ENCODE results near the gene CCDC157.
"Not testable (repeated sequence)": the region's sequence is repeated elsewhere in the genome, so short reads cannot be mapped to it uniquely, and the experiment has no call there.

The CCDC157 gene

DNA sequence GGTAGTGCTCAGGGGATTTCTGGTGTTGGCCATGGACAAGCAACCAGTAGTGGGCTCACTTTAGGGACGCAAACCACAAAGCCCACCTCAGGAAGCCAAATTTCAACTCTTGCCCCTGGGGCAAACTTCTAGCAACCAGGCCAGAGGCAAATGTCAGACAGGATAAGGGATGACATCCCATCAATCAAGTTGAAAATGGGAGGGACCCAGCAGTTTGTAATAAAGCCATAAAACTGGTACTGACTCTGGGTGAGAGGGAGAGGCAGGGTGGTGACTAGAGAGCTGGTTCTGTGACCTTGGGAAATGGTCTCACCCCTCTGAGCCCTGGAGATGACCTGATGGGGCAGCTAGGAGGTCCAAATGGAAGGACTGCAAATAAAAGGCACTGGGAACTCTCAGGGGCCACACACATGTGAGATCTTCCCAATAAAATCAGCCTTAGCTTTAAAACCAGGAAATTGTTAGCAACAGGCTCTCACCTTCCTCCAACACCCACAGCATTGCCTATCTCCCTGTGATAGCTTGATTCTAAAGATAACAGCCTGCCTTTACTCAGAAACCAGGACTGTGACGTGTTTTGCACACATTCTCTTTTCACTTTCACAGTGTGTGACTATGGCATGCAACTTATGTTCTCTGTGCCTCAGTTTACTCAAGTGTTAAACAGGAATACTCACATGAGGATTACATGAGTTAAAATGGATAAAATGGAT, 23.7 kb upstream of the CCDC157 start:
- DNase-seq (ENCODE audit: low spot score): peak; percentile 54
- H3K27me3 Mint-ChIP-seq (ENCODE audit: low read depth): no peaks in the 10 kb centered on the region
- peak overlapping the region; percentile 59 for H3K4me3 Mint-ChIP-seq
- peaks cover 35% of the 10 kb centered on the region for H3K4me1 Mint-ChIP-seq (ENCODE audit: low read depth)
- H3K27ac Mint-ChIP-seq: peak overlapping the region; percentile 76
- H3K9me3 Mint-ChIP-seq: no peaks in the 10 kb centered on the region
- peaks cover 73% of the 10 kb centered on the region for H3K36me3 Mint-ChIP-seq (ENCODE audit: low read depth)

DNA sequence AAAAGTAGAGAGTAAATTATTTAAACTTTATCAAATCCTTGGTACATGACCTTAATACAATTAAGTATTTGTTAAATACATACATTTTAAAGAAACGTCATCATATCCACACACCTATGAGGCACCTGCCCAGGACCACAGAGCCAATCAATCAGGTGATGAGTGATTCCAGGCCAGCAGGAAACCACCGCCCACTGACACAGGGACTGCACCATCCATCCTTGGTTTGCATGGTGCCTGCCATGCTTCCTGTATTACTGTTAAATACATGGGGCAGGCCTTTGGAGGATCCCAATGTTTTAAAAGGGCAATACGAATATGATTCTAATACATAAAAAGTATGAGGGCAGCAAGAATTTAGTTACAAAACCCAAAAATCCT, 23.1 kb upstream of the CCDC157 start:
- H3K4me3 Mint-ChIP-seq: peak overlapping the region; percentile 59
- H3K36me3 Mint-ChIP-seq (ENCODE audit: low read depth): peaks cover 75% of the 10 kb centered on the region
- no peaks in the 10 kb centered on the region for H3K27me3 Mint-ChIP-seq (ENCODE audit: low read depth)
- H3K27ac Mint-ChIP-seq: peak overlapping the region; percentile 76
- peaks cover 35% of the 10 kb centered on the region for H3K4me1 Mint-ChIP-seq (ENCODE audit: low read depth)
- no peaks in the 10 kb centered on the region for H3K9me3 Mint-ChIP-seq
- no peak for DNase-seq (ENCODE audit: low spot score)

DNA sequence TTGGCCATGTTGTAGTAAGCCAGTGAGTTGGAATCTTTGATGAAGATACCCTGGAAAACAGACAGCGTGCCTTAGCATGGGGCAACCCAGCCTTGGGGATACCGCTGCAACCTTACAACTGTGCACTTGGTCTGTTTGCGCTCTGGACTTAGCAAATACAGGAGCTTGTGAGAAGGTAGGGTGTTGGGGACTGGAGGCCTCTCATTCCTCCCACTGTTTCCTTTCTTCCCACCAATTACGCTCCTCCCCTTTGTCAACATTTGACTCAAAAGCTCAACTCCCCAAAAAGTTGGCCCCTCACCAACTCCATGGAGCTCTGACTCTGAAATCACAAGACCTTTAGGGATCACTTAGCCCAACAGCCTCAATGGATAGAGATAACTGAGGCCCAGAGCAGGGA, 22.2 kb upstream of the CCDC157 start:
- DNase-seq (ENCODE audit: low spot score): no peak
- H3K36me3 Mint-ChIP-seq (ENCODE audit: low read depth): peaks cover 83% of the 10 kb centered on the region
- no peaks in the 10 kb centered on the region for H3K27me3 Mint-ChIP-seq (ENCODE audit: low read depth)
- H3K4me3 Mint-ChIP-seq: no peak overlapping the region
- H3K9me3 Mint-ChIP-seq: no peaks in the 10 kb centered on the region
- peak overlapping the region; percentile 57 for H3K27ac Mint-ChIP-seq
- H3K4me1 Mint-ChIP-seq (ENCODE audit: low read depth): peaks cover 35% of the 10 kb centered on the region

DNA sequence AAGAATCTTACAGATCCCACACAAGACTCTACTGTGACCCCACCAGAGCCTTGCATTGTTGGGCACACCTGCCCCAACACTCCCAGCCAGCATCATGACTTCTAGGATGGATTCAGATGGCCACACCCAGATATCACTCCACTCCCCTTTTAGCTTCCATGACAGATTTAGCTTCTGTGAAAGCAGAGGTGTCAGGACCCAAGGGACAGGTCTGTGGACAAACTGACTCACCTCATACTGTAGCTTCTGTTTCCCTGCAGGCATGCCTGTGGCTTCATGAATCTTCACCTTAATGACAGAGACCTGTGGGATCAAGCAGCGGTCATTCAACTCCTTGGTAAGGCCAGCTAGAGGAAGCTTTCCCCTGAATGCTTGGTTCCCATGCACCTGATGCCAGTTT, 21.6 kb upstream of the CCDC157 start:
- Mint-ChIP-seq H3K36me3 (ENCODE audit: low read depth) (peaks cover 86% of the 10 kb centered on the region), H3K27ac (peak overlapping the region; percentile 46), H3K27me3 (ENCODE audit: low read depth) (no peaks in the 10 kb centered on the region), H3K4me1 (ENCODE audit: low read depth) (peaks cover 35% of the 10 kb centered on the region), H3K9me3 (no peaks in the 10 kb centered on the region), H3K4me3 (no peak overlapping the region)
- no peak for DNase-seq (ENCODE audit: low spot score)

DNA sequence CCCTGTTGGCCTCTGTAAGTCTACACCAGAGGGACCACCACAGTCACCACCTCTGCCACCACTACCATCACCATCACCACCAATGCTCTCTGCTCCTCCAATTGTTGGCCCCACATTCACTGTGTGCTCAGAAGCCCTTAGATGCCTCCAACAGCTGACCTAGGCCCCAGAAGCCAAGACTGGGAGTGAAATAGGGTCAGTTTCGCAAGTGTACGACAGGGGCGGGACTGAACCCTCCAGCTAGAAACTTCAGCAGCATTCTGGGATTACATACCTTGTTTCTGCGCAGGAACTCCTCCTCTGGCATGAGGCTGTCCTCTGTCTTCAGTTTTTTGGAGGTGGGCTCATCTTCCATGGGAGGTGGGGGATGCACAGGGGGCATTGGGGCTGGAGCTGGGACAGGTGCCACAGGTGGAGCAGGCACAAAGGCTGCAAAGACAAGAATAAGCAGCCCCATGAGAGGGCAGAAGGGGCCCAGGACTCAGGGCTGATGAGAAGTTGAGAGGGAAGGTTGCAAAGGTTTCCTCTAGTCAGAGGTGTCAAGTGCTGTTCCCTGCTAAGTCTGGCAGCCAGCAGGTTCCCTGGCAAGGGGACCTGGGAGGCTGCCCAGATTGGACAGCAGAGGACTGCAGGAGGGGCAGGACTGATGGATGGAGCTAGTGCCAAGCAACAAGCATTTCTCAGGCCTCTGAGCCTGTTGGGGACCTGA, 19.9 kb upstream of the CCDC157 start:
- Mint-ChIP-seq H3K27me3 (ENCODE audit: low read depth) (no peaks in the 10 kb centered on the region), H3K9me3 (no peaks in the 10 kb centered on the region), H3K27ac (no peak overlapping the region), H3K4me1 (ENCODE audit: low read depth) (peaks cover 32% of the 10 kb centered on the region), H3K36me3 (ENCODE audit: low read depth) (peaks cover 91% of the 10 kb centered on the region), H3K4me3 (no peak overlapping the region)
- DNase-seq (ENCODE audit: low spot score): no peak

DNA sequence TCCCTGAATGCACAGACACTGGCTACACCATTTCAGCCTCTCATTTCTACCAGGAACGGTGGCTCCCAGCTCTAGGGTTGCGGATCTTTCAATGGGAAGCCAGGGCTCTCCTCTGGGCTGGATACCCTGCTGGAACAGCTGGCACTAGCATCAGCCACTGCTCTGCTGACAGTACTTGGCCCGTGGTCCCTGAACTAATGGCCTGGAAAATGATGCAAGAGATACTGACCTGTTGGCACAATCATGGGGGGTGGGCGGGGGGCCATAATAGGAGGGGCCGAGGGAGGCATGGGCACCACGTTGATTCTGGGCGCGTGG, 19.4 kb upstream of the CCDC157 start:
- DNase-seq (ENCODE audit: low spot score): no peak
- no peaks in the 10 kb centered on the region for H3K27me3 Mint-ChIP-seq (ENCODE audit: low read depth)
- no peaks in the 10 kb centered on the region for H3K9me3 Mint-ChIP-seq
- peaks cover 92% of the 10 kb centered on the region for H3K36me3 Mint-ChIP-seq (ENCODE audit: low read depth)
- H3K4me1 Mint-ChIP-seq (ENCODE audit: low read depth): peaks cover 29% of the 10 kb centered on the region
- no peak overlapping the region for H3K4me3 Mint-ChIP-seq
- H3K27ac Mint-ChIP-seq: no peak overlapping the region

DNA sequence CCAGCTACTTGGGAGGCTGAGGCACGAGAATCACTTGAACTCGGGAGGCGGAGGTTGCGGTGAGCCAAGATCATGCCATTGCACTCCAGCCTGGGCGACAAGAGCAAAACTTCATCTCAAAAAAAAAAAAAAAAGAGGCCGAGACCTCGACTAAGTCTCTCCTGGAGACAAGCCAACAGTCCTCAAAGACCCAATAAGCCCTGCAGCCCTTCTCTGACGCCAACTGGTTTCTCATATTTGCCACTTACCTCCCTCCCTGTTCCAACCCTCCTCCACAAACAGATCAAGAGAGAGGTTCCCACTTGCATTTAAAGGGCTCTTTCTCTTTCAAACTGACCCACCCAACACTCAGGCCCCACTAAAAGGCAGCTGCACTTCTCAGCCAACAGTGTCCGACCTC, 18.5 kb upstream of the CCDC157 start:
- peaks cover 90% of the 10 kb centered on the region for H3K36me3 Mint-ChIP-seq (ENCODE audit: low read depth)
- H3K4me1 Mint-ChIP-seq (ENCODE audit: low read depth): peaks cover 20% of the 10 kb centered on the region
- not testable (repeated sequence) for H3K4me3 Mint-ChIP-seq; H3K9me3 Mint-ChIP-seq; DNase-seq (ENCODE audit: low spot score); H3K27ac Mint-ChIP-seq; H3K27me3 Mint-ChIP-seq (ENCODE audit: low read depth)

DNA sequence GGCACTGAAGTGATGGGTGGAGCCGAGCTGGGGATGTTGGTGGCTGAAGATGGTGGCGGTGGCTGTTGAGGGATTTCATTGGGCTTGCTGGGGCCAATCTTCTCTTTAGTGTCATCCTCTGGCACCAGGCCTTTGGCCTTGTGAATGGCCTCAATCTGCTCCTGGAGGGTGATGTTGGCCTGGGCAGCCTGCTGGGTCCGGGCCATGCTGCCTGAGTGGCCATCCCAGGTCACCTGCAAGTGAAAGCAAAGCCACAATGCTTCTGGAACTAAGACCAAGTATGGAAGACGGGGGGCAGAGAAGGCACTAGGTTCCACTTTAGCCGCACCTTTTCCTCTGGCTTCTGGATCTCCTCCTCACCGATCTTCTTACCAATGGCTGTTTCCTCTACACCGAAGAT, 18.0 kb upstream of the CCDC157 start:
- Mint-ChIP-seq H3K27ac (no peak overlapping the region), H3K36me3 (ENCODE audit: low read depth) (peaks cover 90% of the 10 kb centered on the region), H3K4me1 (ENCODE audit: low read depth) (peaks cover 15% of the 10 kb centered on the region), H3K27me3 (ENCODE audit: low read depth) (no peaks in the 10 kb centered on the region), H3K9me3 (no peaks in the 10 kb centered on the region), H3K4me3 (no peak overlapping the region)
- DNase-seq (ENCODE audit: low spot score): no peak

DNA sequence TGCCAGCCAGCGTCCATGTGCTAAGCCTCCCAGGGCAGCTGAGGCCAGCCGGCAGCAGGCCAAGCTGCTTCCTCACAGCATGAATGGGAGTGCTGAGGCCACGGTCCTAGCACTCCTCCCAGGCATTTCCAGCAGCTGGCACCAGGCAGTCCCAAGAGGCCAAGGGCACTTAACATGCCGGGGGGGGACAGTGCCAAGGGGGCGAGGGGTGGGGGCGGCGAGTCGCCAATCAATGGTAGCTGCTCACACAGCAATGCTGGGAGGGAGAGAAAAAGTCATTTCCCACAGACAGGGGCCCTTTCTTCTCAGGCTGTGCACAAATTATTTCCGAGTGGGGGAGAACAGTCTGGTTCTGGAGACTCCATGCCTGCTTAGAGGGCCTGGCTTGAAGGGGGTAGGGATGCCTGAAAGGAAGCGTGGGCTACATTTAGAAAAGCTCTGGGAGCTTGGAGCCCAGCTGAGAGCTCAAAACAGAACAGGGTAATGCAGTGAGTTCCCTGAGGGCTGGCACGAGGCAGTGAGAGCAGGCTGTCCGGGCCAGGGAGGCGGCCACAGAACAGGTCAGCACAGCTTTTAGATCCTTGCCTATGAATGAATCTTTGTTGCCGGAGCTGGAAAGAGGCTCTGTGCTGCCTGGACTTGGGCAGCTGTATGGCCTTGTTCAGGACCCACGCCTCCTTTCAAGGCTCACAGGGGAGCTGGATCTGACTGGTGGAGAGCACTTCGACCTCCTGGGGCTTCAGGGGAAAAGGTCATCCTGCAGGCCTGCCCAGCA, 15.7 kb upstream of the CCDC157 start:
- no peaks in the 10 kb centered on the region for H3K4me1 Mint-ChIP-seq (ENCODE audit: low read depth)
- no peaks in the 10 kb centered on the region for H3K9me3 Mint-ChIP-seq
- no peak for DNase-seq (ENCODE audit: low spot score)
- H3K27me3 Mint-ChIP-seq (ENCODE audit: low read depth): no peaks in the 10 kb centered on the region
- H3K36me3 Mint-ChIP-seq (ENCODE audit: low read depth): peaks cover 88% of the 10 kb centered on the region
- no peak overlapping the region for H3K27ac Mint-ChIP-seq
- no peak overlapping the region for H3K4me3 Mint-ChIP-seq

DNA sequence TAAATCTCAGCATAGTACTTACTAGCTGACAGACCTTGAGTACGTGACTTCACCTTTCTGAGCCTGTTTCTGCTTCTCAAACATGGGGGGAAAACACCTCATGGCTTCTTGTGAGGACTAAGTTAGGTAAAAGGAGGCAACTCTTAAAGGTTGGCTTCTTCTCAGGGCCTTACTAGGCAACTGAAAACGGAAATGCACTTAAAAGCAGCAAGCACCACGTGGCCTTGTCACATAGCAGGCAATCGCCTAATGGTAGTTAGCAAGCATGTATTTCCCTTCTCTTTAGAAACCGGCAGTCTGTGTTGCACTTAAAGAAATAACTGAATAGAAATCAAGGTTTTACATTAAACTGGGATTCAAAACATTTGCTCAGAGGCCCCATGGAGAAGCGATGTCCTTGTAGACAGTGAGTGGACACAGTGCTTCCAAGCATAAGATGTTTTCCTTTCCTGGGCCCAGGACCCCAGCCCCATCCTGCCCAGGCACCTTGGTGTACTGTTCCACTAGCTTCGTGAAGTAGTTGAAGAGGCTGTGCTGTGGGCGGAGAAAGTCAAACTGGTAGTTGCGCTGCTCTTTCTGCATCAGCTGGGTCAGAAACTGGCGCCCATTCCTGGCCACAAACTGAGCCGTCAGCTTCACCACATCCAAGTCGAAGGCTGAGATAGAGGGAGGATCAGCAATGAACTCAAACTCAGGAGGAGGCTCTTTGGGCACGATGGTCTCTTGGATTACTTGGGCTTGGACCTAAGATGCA, 12.2 kb upstream of the CCDC157 start:
- Mint-ChIP-seq H3K27me3 (ENCODE audit: low read depth) (no peaks in the 10 kb centered on the region), H3K27ac (peak overlapping the region; percentile 57), H3K4me1 (ENCODE audit: low read depth) (peaks cover 11% of the 10 kb centered on the region), H3K36me3 (ENCODE audit: low read depth) (peaks cover 78% of the 10 kb centered on the region), H3K9me3 (no peaks in the 10 kb centered on the region), H3K4me3 (no peak overlapping the region)
- DNase-seq (ENCODE audit: low spot score): peak; percentile 46

DNA sequence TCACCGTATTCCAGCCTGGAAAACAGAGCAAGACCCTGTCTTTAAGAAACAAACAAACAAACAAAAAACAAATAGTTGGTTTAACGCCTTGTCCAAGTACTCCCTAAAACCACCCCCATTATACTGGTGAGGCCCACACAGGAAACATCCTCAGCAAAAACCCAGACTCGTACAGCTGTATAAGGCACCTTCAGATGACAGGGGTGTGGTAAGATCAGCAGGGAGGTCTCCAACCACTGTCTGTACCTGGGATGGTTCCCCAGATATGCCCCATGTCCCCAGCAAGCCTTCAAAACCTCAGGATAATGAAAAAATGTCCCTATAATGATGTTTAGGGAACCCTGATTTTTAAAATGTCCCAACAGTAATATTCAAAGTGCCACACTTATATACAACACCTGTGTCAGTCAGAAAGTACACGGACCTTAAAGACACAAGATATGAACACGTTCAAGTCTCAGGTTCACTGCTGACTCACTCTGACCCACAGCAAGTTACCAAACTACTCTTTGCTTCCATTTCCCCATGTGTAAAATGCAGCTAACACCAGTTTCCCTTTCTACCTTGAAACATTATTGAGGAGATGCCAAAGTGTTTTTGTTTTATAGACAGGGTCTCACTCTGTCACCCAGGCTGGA, 9.4 kb upstream of the CCDC157 start:
- H3K36me3 Mint-ChIP-seq (ENCODE audit: low read depth): peaks cover 78% of the 10 kb centered on the region
- H3K4me1 Mint-ChIP-seq (ENCODE audit: low read depth): peaks cover 18% of the 10 kb centered on the region
- peak overlapping the region; percentile 38 for H3K27ac Mint-ChIP-seq
- H3K27me3 Mint-ChIP-seq (ENCODE audit: low read depth): no peaks in the 10 kb centered on the region
- DNase-seq (ENCODE audit: low spot score): no peak
- H3K9me3 Mint-ChIP-seq: no peaks in the 10 kb centered on the region
- H3K4me3 Mint-ChIP-seq: no peak overlapping the region

DNA sequence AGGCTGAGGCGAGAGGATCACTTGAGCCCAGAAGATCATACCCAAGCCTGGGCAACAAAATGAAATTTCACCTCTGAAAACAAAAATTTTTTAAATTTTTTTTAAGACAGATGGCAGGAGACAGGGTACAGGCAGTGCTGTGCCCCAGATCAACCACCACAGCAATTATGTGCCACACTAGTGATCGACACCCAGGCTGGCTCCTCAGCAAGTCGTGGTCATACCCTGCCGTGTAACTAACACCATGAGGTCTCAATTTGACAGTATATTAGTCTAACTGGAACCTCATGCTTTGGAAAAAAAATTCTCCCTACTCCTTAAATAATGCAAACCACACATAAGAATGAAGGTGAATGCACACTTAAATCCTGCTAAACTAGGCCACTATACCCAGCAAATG, 8.4 kb upstream of the CCDC157 start:
- no peaks in the 10 kb centered on the region for H3K27me3 Mint-ChIP-seq (ENCODE audit: low read depth)
- no peaks in the 10 kb centered on the region for H3K9me3 Mint-ChIP-seq
- H3K4me3 Mint-ChIP-seq: no peak overlapping the region
- H3K36me3 Mint-ChIP-seq (ENCODE audit: low read depth): peaks cover 74% of the 10 kb centered on the region
- no peak for DNase-seq (ENCODE audit: low spot score)
- no peak overlapping the region for H3K27ac Mint-ChIP-seq
- peaks cover 18% of the 10 kb centered on the region for H3K4me1 Mint-ChIP-seq (ENCODE audit: low read depth)

DNA sequence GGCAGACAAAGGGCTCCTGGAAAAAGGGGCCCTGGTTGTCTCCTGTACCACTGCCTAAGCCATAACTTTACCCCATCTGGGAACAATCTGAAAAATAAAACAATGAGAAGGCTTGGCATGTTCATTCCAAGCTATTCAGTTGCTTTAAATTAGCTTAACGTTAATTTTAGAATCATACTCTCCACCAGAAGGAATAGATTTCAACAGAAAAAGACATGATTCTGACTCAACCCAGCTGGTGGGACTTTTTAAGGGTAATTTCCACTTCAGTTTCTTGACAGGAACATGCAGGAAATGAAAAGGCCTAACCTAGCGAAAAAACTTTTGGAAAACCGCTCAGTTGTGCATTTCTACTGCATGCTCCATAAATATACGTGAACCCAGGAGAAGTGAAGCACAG, 8.0 kb upstream of the CCDC157 start:
- Mint-ChIP-seq H3K27ac (no peak overlapping the region), H3K4me3 (no peak overlapping the region)

More for the DNA sequence above, 8.0 kb upstream of the CCDC157 start:
- Mint-ChIP-seq H3K36me3 (ENCODE audit: low read depth) (peaks cover 73% of the 10 kb centered on the region), H3K9me3 (no peaks in the 10 kb centered on the region), H3K4me1 (ENCODE audit: low read depth) (peaks cover 20% of the 10 kb centered on the region), H3K27me3 (ENCODE audit: low read depth) (no peaks in the 10 kb centered on the region)
- no peak for DNase-seq (ENCODE audit: low spot score)

All from T-helper 2 cell treated with Interferon-gamma antibody and Interleukin-4, amounts not matched to agents 5 μg/mL and 100 μg/mL, for 36 hours (primary cell).